ENCODE results near the gene GAS7. TPM values are rescaled to one million over a fixed set of nuclear protein-coding genes. Genes with fewer than 3 reads are reported as not detected.

The GAS7 gene
- total and polyA plus RNA-seq, 10 of the 15 experiments (the other 5 are each of a cell fraction or from before 2014, with no cell fraction given) = 2.3 to 53.4 (median 24.0) TPM

DNA sequence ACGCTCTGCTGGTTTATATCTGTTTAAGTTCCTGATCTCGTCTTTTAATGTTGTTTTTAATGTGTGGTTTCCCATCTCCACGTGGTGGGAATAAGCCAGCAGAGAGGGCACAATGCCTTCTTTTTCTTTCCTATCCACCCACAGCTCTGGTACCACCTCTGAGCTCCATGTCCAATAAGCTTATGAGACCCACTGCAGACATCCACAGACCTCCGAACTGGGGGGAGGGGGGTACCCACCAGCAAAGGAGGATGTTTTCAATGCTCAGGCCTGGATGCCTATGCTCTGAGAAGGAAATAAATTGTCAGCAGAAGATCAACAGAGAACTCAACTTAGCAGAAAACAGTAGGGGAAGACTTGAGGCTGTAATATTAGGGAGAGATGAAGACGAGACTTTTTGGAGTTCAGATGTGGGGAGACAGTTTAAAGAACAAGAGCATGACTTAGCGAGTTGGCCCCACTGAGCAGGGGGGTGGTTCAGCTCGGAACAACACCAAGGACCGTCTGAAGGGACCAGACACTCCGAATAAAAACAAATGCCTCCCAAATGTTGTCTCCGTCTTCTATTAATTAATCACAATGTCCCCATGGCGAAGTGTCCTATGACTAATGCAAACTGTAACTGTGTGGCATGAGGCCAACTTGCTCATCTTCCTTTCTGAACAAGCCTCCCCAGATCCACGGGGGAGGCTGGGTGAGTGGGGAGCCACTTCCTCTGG, 62.7 kb downstream of the GAS7 start:
- BruUV-seq (replicated peaks) = no TSS peak

More for the DNA sequence above, 62.7 kb downstream of the GAS7 start:
- FAIRE-seq (no peak), ATAC-seq (no peak), DNase-seq (ENCODE audit: low read depth, low spot score) (no peak)
- Histone ChIP-seq H3K27me3 (replicated peaks in 1 of 2; ENCODE audit: control insufficient read depth in 2 of 2, insufficient read depth in 2 of 2, low read length in 1 of 2) (no peaks in the 10 kb centered on the region), H3K9ac (ENCODE audit: control insufficient read depth, insufficient read depth, low read length) (no peak overlapping the region), H3K9me3 (replicated peaks; ENCODE audit: control insufficient read depth, insufficient read depth, low read length) (no peaks in the 10 kb centered on the region), H2AFZ (ENCODE audit: control insufficient read depth, low read depth, low read length) (no peak overlapping the region), H3K4me1 (ENCODE audit: control insufficient read depth, insufficient read depth, low read length) (no peaks in the 10 kb centered on the region), H3K36me3 (ENCODE audit: control insufficient read depth in 2 of 2, insufficient read depth in 2 of 2, low read length in 1 of 2) (no peaks in the 10 kb centered on the region), H3K79me2 (ENCODE audit: control insufficient read depth, insufficient read depth, low read length) (no peaks in the 10 kb centered on the region), H3K27ac (ENCODE audit: control insufficient read depth, insufficient read depth) (no peak overlapping the region), H3K4me3 (no peak overlapping the region), H3K4me2 (ENCODE audit: control insufficient read depth, insufficient read depth) (no peak overlapping the region), H4K20me1 (ENCODE audit: control insufficient read depth, insufficient read depth) (no peaks in the 10 kb centered on the region)
- intact Hi-C loops (cut with micrococcal nuclease; ENCODE audit: unreplicated experiment) (no loop called here), in situ Hi-C loops (cut with MboI) (no loop called here)
- ChIA-PET CTCF (no interaction called here), RAD21 (ENCODE audit: unreplicated experiment) (no interaction called here), POLR2A (no interaction called here), SMC1A (ENCODE audit: uncharacterized antibody, unreplicated experiment) (no interaction called here)
- WGBS (ENCODE audit: insufficient coverage, insufficient replicate concordance, low lambda C conversion rate, missing lambda C conversion rate) = 22% methylated on average over 12 of the region's 12 CpGs
- TF ChIP-seq BMI1 (IDR thresholded peaks at IDR 0.05; ENCODE audit: borderline replicate concordance) (no peak), SREBF2 (IDR thresholded peaks at IDR 0.05; ENCODE audit: low read length) (no peak), SMAD1 (IDR thresholded peaks at IDR 0.05; ENCODE audit: low read depth, partially characterized antibody) (no peak), MYC (IDR thresholded peaks at IDR 0.05; ENCODE audit: insufficient read depth, insufficient read length, insufficient replicate concordance, low read length, severe bottlenecking) (no peak), CBX3 (IDR thresholded peaks at IDR 0.05; ENCODE audit: borderline replicate concordance, low read depth) (no peak), NR2F1 (conservative IDR thresholded peaks at IDR 0.05) (no peak), IKZF2 (IDR thresholded peaks at IDR 0.05) (no peak), RFX5 (IDR thresholded peaks at IDR 0.05; ENCODE audit: low read depth, low read length) (no peak)
- TF ChIP-seq, protein P1, sequence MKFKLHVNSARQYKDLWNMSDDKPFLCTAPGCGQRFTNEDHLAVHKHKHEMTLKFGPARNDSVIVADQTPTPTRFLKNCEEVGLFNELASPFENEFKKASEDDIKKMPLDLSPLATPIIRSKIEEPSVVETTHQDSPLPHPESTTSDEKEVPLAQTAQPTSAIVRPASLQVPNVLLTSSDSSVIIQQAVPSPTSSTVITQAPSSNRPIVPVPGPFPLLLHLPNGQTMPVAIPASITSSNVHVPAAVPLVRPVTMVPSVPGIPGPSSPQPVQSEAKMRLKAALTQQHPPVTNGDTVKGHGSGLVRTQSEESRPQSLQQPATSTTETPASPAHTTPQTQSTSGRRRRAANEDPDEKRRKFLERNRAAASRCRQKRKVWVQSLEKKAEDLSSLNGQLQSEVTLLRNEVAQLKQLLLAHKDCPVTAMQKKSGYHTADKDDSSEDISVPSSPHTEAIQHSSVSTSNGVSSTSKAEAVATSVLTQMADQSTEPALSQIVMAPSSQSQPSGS (IDR thresholded peaks at IDR 0.05; ENCODE audit: low read length) = no peak
- TF ChIP-seq, protein P2, sequence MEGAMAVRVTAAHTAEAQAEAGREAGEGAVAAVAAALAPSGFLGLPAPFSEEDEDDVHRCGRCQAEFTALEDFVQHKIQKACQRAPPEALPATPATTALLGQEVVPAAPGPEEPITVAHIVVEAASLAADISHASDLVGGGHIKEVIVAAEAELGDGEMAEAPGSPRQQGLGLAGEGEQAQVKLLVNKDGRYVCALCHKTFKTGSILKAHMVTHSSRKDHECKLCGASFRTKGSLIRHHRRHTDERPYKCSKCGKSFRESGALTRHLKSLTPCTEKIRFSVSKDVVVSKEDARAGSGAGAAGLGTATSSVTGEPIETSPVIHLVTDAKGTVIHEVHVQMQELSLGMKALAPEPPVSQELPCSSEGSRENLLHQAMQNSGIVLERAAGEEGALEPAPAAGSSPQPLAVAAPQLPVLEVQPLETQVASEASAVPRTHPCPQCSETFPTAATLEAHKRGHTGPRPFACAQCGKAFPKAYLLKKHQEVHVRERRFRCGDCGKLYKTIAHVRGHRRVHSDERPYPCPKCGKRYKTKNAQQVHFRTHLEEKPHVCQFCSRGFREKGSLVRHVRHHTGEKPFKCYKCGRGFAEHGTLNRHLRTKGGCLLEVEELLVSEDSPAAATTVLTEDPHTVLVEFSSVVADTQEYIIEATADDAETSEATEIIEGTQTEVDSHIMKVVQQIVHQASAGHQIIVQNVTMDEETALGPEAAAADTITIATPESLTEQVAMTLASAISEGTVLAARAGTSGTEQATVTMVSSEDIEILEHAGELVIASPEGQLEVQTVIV (IDR thresholded peaks at IDR 0.05; ENCODE audit: borderline replicate concordance, partially characterized antibody) = no peak
